ENCODE results near the gene DUSP28. TPM values are rescaled to one million over a fixed set of nuclear protein-coding genes. Genes with fewer than 3 reads are reported as not detected.

DUSP28 gene
- total and polyA plus RNA-seq, 2 of the 13 experiments (the other 11 are each of a cell fraction or from before 2014, with no cell fraction given) = 5.2 to 8.6 TPM

GRCh38 chr2:240518981-240519380 lies 41.2 kb upstream of the DUSP28 start:
- Histone ChIP-seq H4K20me1 (ENCODE audit: insufficient read depth, low read length) (no peaks in the 10 kb centered on the region), H3K4me2 (ENCODE audit: low read depth, low read length) (no peak overlapping the region), H3K9me3 (ENCODE audit: low read length) (no peaks in the 10 kb centered on the region), H3K4me3 (replicated peaks in 1 of 3; ENCODE audit: insufficient read depth in 1 of 3, low read depth in 2 of 3, low read length in 3 of 3) (no peak overlapping the region), H3K27me3 (ENCODE audit: control insufficient read depth in 1 of 2, insufficient read depth in 2 of 2, low read length in 2 of 2) (no peaks in the 10 kb centered on the region), H3K27ac (ENCODE audit: extremely low read length, insufficient read depth, low read length) (no peak overlapping the region), H3K36me3 (replicated peaks in 1 of 2; ENCODE audit: control insufficient read depth in 1 of 2, insufficient read depth in 2 of 2, low read length in 2 of 2) (peaks cover 7 to 18% of the 10 kb centered on the region in 2 experiments; a peak in 4 of 5 replicates), H3K9ac (ENCODE audit: insufficient read depth, low read depth, low read length) (no peak overlapping the region), H3K4me1 (ENCODE audit: insufficient read depth, low read length) (no peaks in the 10 kb centered on the region), H2AFZ (ENCODE audit: low read length) (no peak overlapping the region), H3K79me2 (ENCODE audit: insufficient read depth, low read length) (no peaks in the 10 kb centered on the region)
- TF ChIP-seq ZNF335 (CRISPR knock-in tag; IDR thresholded peaks at IDR 0.05) = no peak
- no peak for TF ChIP-seq CHD4 (IDR thresholded peaks at IDR 0.05; ENCODE audit: borderline replicate concordance, low read length)
- TF ChIP-seq TAF1 (CRISPR knock-in tag; IDR thresholded peaks at IDR 0.05) = no peak
- TF ChIP-seq JUND (CRISPR knock-in tag; IDR thresholded peaks at IDR 0.05) = no peak
- no peak for TF ChIP-seq MAZ (IDR thresholded peaks at IDR 0.05; ENCODE audit: borderline replicate concordance, low read depth, low read length)
- TF ChIP-seq MAZ (CRISPR knock-in tag; IDR thresholded peaks at IDR 0.05; ENCODE audit: low read depth) = no peak
- TF ChIP-seq RAD21 (CRISPR knock-in tag; IDR thresholded peaks at IDR 0.05) = no peak
- TF ChIP-seq ZNF746 (CRISPR knock-in tag; IDR thresholded peaks at IDR 0.05) = no peak
- no peak for TF ChIP-seq MYNN (CRISPR knock-in tag; IDR thresholded peaks at IDR 0.05; ENCODE audit: low read depth)
- FAIRE-seq (no peak), ATAC-seq (no peak), DNase-seq (ENCODE audit: low spot score) (no peak)
- BruUV-seq (replicated peaks) = no TSS peak
- ChIA-PET CTCF (ENCODE audit: low intra/inter-chr PET ratio, low total read pairs) (no interaction called here), POLR2A (no interaction called here)
- WGBS (ENCODE audit: low lambda C conversion rate) = 94% methylated on average over 5 of the region's 5 CpGs
- in situ Hi-C loops (cut with HindIII; ENCODE audit: extremely low pct_ligation_motif_present, low pct_unique_long_range_greater_than_20kb) = no loop called here
- intact Hi-C loops (cut with micrococcal nuclease; ENCODE audit: unreplicated experiment) = loop anchor here (10.0 kb wide), 1 partner anchor 126 kb away; no protein-coding TSS in a partner anchor

GRCh38 chr2:240519396-240520129 lies 40.6 kb upstream of the DUSP28 start:
- H3K4me1 ChIP-seq (ENCODE audit: insufficient read depth, low read length) = no peaks in the 10 kb centered on the region
- no peaks in the 10 kb centered on the region for H3K9me3 ChIP-seq (ENCODE audit: low read length)
- DNase-seq (ENCODE audit: low spot score) (no peak), ATAC-seq (no peak), FAIRE-seq (no peak)
- H3K27me3 ChIP-seq (ENCODE audit: control insufficient read depth in 1 of 2, insufficient read depth in 2 of 2, low read length in 2 of 2) = no peaks in the 10 kb centered on the region
- H4K20me1 ChIP-seq (ENCODE audit: insufficient read depth, low read length) = no peaks in the 10 kb centered on the region
- ChIA-PET POLR2A (no interaction called here), CTCF (ENCODE audit: low intra/inter-chr PET ratio, low total read pairs) (no interaction called here)
- H3K9ac ChIP-seq (ENCODE audit: insufficient read depth, low read depth, low read length) = no peak overlapping the region
- peaks cover 10 to 23% of the 10 kb centered on the region in 2 experiments; a peak in 4 of 5 replicates for H3K36me3 ChIP-seq (replicated peaks in 1 of 2; ENCODE audit: control insufficient read depth in 1 of 2, insufficient read depth in 2 of 2, low read length in 2 of 2)
- in situ Hi-C loops (cut with HindIII; ENCODE audit: extremely low pct_ligation_motif_present, low pct_unique_long_range_greater_than_20kb) (loop anchor here (10.0 kb wide), 1 partner anchor 185 kb away; no protein-coding TSS in a partner anchor), intact Hi-C loops (cut with micrococcal nuclease; ENCODE audit: unreplicated experiment) (loop anchor here (10.0 kb wide), 1 partner anchor 125 kb away; no protein-coding TSS in a partner anchor)
- no peak overlapping the region for H3K4me2 ChIP-seq (ENCODE audit: low read depth, low read length)
- BruUV-seq (replicated peaks) = no TSS peak
- H2AFZ ChIP-seq (ENCODE audit: low read length) = no peak overlapping the region
- H3K4me3 ChIP-seq (replicated peaks in 1 of 3; ENCODE audit: insufficient read depth in 1 of 3, low read depth in 2 of 3, low read length in 3 of 3) = no peak overlapping the region
- H3K27ac ChIP-seq (ENCODE audit: extremely low read length, insufficient read depth, low read length) = no peak overlapping the region
- no peaks in the 10 kb centered on the region for H3K79me2 ChIP-seq (ENCODE audit: insufficient read depth, low read length)
- WGBS (ENCODE audit: low lambda C conversion rate) = 96% methylated on average over 25 of the region's 25 CpGs
- TF ChIP-seq HDAC2 (CRISPR knock-in tag; IDR thresholded peaks at IDR 0.05) = no peak
- TF ChIP-seq ZNF780A (CRISPR knock-in tag; IDR thresholded peaks at IDR 0.05) = no peak
- no peak for TF ChIP-seq HNRNPL (IDR thresholded peaks at IDR 0.05; ENCODE audit: low read depth, low read length)
- no peak for TF ChIP-seq CERS6 (CRISPR knock-in tag; IDR thresholded peaks at IDR 0.05)
- no peak for TF ChIP-seq ZHX1 (CRISPR knock-in tag; IDR thresholded peaks at IDR 0.05; ENCODE audit: low read depth)
- no peak for TF ChIP-seq FOSL1 (CRISPR knock-in tag; IDR thresholded peaks at IDR 0.05; ENCODE audit: borderline replicate concordance)
- TF ChIP-seq PPARG (CRISPR knock-in tag; conservative IDR thresholded peaks at IDR 0.05) = no peak
- no peak for TF ChIP-seq RAD21 (CRISPR knock-in tag; IDR thresholded peaks at IDR 0.05)
